HEK293 (cell line): Measurements from ENCODE around the gene SLIT1.

Experiments used
- IKZF3 ChIP-seq: fragments of 450-650 bp; IDR thresholded peaks from 2 replicates; pipeline ENCODE4 v1.5.0; 2018; ENCODE audit warnings: missing biosample characterization, mild to moderate bottlenecking, missing genetic modification characterization, moderate library complexity
- KLF17 ChIP-seq: fragments of 450-650 bp; formaldehyde crosslinking; IDR thresholded peaks from 2 replicates; pipeline ENCODE4 v1.5.1; 2016; ENCODE audit warnings: missing biosample characterization, missing genetic modification characterization
- MEIS1 ChIP-seq: sonication (generic); formaldehyde crosslinking; IDR thresholded peaks from 2 replicates; pipeline ENCODE4 v1.8.1; 2022; ENCODE audit warnings: missing genetic modification reagents, mild to moderate bottlenecking, borderline replicate concordance
- REPIN1 ChIP-seq: fragments of 450-650 bp; formaldehyde crosslinking; IDR thresholded peaks from 2 replicates; pipeline ENCODE4 v1.5.1; 2017; ENCODE audit warnings: missing biosample characterization, missing genetic modification characterization, low read depth
- SCRT2 ChIP-seq: fragments of 450-650 bp; formaldehyde crosslinking; IDR thresholded peaks from 2 replicates; pipeline ENCODE4 v1.5.1; 2016; ENCODE audit warnings: missing biosample characterization, missing genetic modification characterization
- TRIM28 ChIP-seq: IDR thresholded peaks from 2 replicates; pipeline ENCODE4 v1.6.1; 2011; ENCODE audit warnings: low read length, control low read depth, borderline replicate concordance
- ZNF114 ChIP-seq: fragments of 450-650 bp; formaldehyde crosslinking; IDR thresholded peaks from 2 replicates; pipeline ENCODE4 v1.5.0; 2017; ENCODE audit warnings: missing biosample characterization, missing genetic modification characterization
- ZNF292 ChIP-seq: fragments of 450-650 bp; formaldehyde crosslinking; IDR thresholded peaks from 2 replicates; pipeline ENCODE4 v1.5.1; 2016; ENCODE audit warnings: low read depth, missing biosample characterization, missing genetic modification characterization, borderline replicate concordance
- ZNF311 ChIP-seq: fragments of 450-650 bp; formaldehyde crosslinking; IDR thresholded peaks from 2 replicates; pipeline ENCODE4 v1.5.1; 2017; ENCODE audit warnings: missing biosample characterization, missing genetic modification characterization, borderline replicate concordance
- ZNF350 ChIP-seq: fragments of 450-650 bp; formaldehyde crosslinking; IDR thresholded peaks from 2 replicates; pipeline ENCODE4 v1.5.0; 2017; ENCODE audit warnings: missing biosample characterization, mild to moderate bottlenecking, missing genetic modification characterization
- ZNF433 ChIP-seq: fragments of 450-650 bp; formaldehyde crosslinking; IDR thresholded peaks from 2 replicates; pipeline ENCODE4 v1.5.1; 2016; ENCODE audit warnings: missing biosample characterization, missing genetic modification characterization, low read depth
- ZNF513 ChIP-seq: fragments of 450-650 bp; IDR thresholded peaks from 2 replicates; pipeline ENCODE4 v1.5.1; 2018; ENCODE audit warnings: missing biosample characterization, missing genetic modification characterization
- ZNF514 ChIP-seq: fragments of 450-650 bp; formaldehyde crosslinking; IDR thresholded peaks from 2 replicates; pipeline ENCODE4 v1.5.1; 2016; ENCODE audit warnings: missing biosample characterization, missing genetic modification characterization
- ZNF529 ChIP-seq: fragments of 450-650 bp; formaldehyde crosslinking; IDR thresholded peaks from 2 replicates; pipeline ENCODE4 v1.5.1; 2017; ENCODE audit warnings: missing genetic modification characterization, missing biosample characterization; ENCODE audit not compliant: insufficient replicate concordance
- ZNF549 ChIP-seq: fragments of 450-650 bp; IDR thresholded peaks from 2 replicates; pipeline ENCODE4 v1.5.1; 2018; ENCODE audit warnings: missing biosample characterization, missing genetic modification characterization, mild to moderate bottlenecking, inconsistent platforms, moderate library complexity
- ZNF791 ChIP-seq: fragments of 450-650 bp; formaldehyde crosslinking; IDR thresholded peaks from 2 replicates; pipeline ENCODE4 v1.5.1; 2016; ENCODE audit warnings: missing biosample characterization, missing genetic modification characterization
- ZXDB ChIP-seq: fragments of 450-650 bp; formaldehyde crosslinking; IDR thresholded peaks from 2 replicates; pipeline ENCODE4 v1.5.1; 2016; ENCODE audit warnings: missing biosample characterization, missing genetic modification characterization
- TF ChIP-seq, protein P1 (sequence below): fragments of 450-650 bp; formaldehyde crosslinking; IDR thresholded peaks from 2 replicates; pipeline ENCODE4 v1.5.1; 2016; ENCODE audit warnings: missing biosample characterization, missing genetic modification characterization, low read depth
- TF ChIP-seq, protein P2 (sequence below): fragments of 450-650 bp; formaldehyde crosslinking; IDR thresholded peaks from 2 replicates; pipeline ENCODE4 v1.5.1; 2016; ENCODE audit warnings: missing biosample characterization, missing genetic modification characterization
- TF ChIP-seq, protein P3 (sequence below): fragments of 450-650 bp; formaldehyde crosslinking; IDR thresholded peaks from 2 replicates; pipeline ENCODE4 v1.5.1; 2016; ENCODE audit warnings: missing biosample characterization, missing genetic modification characterization
- TF ChIP-seq, protein P4 (sequence below): fragments of 450-650 bp; formaldehyde crosslinking; IDR thresholded peaks from 2 replicates; pipeline ENCODE4 v1.5.1; 2017; ENCODE audit warnings: missing biosample characterization, mild to moderate bottlenecking, missing genetic modification characterization, moderate library complexity
- TF ChIP-seq, protein P5 (sequence below): fragments of 450-650 bp; formaldehyde crosslinking; conservative IDR thresholded peaks from 2 replicates; pipeline ENCODE4 v1.5.1; 2016; ENCODE audit warnings: low read depth, missing biosample characterization, missing genetic modification characterization

Gene SLIT1

GRCh38 chr10:97185326-97186058, at the start of gene SLIT1 (continued):
- TF ChIP-seq ZNF114 (tag by site-specific recombination) (no peak), ZNF513 (tag by site-specific recombination) (no peak), ZNF529 (tag by site-specific recombination) (no peak), ZNF433 (tag by site-specific recombination) (no peak), ZNF311 (no peak), SCRT2 (no peak), MEIS1 (CRISPR knock-in tag) (no peak), ZNF549 (tag by site-specific recombination) (no peak), ZNF791 (tag by site-specific recombination) (no peak), ZNF350 (tag by site-specific recombination) (no peak), KLF17 (tag by site-specific recombination) (no peak), REPIN1 (tag by site-specific recombination) (no peak), IKZF3 (tag by site-specific recombination) (0 out of 2 replicates have a peak, but pooled peaks have one; percentile 8), TRIM28 (no peak), ZXDB (tag by site-specific recombination) (peak; percentile 76; the same call in 1 of the 2 replicates), ZNF292 (tag by site-specific recombination) (no peak), ZNF514 (tag by site-specific recombination) (no peak)
- TF ChIP-seq, protein P1, sequence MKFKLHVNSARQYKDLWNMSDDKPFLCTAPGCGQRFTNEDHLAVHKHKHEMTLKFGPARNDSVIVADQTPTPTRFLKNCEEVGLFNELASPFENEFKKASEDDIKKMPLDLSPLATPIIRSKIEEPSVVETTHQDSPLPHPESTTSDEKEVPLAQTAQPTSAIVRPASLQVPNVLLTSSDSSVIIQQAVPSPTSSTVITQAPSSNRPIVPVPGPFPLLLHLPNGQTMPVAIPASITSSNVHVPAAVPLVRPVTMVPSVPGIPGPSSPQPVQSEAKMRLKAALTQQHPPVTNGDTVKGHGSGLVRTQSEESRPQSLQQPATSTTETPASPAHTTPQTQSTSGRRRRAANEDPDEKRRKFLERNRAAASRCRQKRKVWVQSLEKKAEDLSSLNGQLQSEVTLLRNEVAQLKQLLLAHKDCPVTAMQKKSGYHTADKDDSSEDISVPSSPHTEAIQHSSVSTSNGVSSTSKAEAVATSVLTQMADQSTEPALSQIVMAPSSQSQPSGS (tag by site-specific recombination): no peak
- TF ChIP-seq, protein P2, sequence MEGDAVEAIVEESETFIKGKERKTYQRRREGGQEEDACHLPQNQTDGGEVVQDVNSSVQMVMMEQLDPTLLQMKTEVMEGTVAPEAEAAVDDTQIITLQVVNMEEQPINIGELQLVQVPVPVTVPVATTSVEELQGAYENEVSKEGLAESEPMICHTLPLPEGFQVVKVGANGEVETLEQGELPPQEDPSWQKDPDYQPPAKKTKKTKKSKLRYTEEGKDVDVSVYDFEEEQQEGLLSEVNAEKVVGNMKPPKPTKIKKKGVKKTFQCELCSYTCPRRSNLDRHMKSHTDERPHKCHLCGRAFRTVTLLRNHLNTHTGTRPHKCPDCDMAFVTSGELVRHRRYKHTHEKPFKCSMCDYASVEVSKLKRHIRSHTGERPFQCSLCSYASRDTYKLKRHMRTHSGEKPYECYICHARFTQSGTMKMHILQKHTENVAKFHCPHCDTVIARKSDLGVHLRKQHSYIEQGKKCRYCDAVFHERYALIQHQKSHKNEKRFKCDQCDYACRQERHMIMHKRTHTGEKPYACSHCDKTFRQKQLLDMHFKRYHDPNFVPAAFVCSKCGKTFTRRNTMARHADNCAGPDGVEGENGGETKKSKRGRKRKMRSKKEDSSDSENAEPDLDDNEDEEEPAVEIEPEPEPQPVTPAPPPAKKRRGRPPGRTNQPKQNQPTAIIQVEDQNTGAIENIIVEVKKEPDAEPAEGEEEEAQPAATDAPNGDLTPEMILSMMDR: peak; percentile 70; the same call in 1 of the 2 replicates
- TF ChIP-seq, protein P3, sequence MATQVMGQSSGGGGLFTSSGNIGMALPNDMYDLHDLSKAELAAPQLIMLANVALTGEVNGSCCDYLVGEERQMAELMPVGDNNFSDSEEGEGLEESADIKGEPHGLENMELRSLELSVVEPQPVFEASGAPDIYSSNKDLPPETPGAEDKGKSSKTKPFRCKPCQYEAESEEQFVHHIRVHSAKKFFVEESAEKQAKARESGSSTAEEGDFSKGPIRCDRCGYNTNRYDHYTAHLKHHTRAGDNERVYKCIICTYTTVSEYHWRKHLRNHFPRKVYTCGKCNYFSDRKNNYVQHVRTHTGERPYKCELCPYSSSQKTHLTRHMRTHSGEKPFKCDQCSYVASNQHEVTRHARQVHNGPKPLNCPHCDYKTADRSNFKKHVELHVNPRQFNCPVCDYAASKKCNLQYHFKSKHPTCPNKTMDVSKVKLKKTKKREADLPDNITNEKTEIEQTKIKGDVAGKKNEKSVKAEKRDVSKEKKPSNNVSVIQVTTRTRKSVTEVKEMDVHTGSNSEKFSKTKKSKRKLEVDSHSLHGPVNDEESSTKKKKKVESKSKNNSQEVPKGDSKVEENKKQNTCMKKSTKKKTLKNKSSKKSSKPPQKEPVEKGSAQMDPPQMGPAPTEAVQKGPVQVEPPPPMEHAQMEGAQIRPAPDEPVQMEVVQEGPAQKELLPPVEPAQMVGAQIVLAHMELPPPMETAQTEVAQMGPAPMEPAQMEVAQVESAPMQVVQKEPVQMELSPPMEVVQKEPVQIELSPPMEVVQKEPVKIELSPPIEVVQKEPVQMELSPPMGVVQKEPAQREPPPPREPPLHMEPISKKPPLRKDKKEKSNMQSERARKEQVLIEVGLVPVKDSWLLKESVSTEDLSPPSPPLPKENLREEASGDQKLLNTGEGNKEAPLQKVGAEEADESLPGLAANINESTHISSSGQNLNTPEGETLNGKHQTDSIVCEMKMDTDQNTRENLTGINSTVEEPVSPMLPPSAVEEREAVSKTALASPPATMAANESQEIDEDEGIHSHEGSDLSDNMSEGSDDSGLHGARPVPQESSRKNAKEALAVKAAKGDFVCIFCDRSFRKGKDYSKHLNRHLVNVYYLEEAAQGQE (tag by site-specific recombination): no peak
- TF ChIP-seq, protein P4, sequence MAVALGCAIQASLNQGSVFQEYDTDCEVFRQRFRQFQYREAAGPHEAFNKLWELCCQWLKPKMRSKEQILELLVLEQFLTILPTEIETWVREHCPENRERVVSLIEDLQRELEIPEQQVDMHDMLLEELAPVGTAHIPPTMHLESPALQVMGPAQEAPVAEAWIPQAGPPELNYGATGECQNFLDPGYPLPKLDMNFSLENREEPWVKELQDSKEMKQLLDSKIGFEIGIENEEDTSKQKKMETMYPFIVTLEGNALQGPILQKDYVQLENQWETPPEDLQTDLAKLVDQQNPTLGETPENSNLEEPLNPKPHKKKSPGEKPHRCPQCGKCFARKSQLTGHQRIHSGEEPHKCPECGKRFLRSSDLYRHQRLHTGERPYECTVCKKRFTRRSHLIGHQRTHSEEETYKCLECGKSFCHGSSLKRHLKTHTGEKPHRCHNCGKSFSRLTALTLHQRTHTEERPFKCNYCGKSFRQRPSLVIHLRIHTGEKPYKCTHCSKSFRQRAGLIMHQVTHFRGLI (tag by site-specific recombination): no peak
- TF ChIP-seq, protein P5, sequence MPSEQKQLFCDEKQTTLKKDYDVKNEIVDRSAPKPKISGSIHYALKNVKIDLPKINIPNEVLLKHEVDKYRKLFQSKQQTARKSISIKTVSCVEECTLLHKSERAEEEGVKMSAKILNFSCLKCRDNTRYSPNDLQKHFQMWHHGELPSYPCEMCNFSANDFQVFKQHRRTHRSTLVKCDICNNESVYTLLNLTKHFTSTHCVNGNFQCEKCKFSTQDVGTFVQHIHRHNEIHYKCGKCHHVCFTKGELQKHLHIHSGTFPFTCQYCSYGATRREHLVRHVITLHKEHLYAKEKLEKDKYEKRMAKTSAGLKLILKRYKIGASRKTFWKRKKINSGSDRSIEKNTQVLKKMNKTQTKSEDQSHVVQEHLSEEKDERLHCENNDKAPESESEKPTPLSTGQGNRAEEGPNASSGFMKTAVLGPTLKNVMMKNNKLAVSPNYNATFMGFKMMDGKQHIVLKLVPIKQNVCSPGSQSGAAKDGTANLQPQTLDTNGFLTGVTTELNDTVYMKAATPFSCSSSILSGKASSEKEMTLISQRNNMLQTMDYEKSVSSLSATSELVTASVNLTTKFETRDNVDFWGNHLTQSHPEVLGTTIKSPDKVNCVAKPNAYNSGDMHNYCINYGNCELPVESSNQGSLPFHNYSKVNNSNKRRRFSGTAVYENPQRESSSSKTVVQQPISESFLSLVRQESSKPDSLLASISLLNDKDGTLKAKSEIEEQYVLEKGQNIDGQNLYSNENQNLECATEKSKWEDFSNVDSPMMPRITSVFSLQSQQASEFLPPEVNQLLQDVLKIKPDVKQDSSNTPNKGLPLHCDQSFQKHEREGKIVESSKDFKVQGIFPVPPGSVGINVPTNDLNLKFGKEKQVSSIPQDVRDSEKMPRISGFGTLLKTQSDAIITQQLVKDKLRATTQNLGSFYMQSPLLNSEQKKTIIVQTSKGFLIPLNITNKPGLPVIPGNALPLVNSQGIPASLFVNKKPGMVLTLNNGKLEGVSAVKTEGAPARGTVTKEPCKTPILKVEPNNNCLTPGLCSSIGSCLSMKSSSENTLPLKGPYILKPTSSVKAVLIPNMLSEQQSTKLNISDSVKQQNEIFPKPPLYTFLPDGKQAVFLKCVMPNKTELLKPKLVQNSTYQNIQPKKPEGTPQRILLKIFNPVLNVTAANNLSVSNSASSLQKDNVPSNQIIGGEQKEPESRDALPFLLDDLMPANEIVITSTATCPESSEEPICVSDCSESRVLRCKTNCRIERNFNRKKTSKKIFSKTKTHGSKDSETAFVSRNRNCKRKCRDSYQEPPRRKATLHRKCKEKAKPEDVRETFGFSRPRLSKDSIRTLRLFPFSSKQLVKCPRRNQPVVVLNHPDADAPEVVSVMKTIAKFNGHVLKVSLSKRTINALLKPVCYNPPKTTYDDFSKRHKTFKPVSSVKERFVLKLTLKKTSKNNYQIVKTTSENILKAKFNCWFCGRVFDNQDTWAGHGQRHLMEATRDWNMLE (tag by site-specific recombination): no peak
